Brain pericyte (primary cell): Measurements from ENCODE around the gene RGS7.
"Not testable (repeated sequence)": the region's sequence is repeated elsewhere in the genome, so short reads cannot be mapped to it uniquely, and the experiment has no call there.

Experiments
- DNase-seq: peaks from one replicate; pipeline ENCODE4 v3.0.0-alpha.2; 2012; ENCODE audit warnings: low read depth, low spot score

Gene RGS7

DNA sequence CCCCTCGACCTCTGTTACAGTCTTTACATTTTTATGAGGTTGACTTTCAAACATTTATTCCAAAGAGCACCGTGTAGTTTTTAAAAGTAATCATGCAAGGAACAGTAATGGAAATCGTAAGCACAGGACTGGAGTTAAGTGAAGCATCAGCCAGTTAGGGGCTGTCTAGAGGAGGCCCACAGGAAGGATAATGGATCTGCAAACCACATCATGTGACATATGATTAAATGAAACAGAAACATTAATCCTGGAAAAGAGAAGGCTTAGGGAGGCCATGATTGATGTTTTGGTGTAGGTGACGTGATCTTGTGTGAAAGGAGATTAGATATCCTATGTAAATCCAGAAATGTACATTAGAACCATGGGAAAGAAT lies 25.0 kb downstream of the RGS7 start:
- DNase-seq, result no peak

DNA sequence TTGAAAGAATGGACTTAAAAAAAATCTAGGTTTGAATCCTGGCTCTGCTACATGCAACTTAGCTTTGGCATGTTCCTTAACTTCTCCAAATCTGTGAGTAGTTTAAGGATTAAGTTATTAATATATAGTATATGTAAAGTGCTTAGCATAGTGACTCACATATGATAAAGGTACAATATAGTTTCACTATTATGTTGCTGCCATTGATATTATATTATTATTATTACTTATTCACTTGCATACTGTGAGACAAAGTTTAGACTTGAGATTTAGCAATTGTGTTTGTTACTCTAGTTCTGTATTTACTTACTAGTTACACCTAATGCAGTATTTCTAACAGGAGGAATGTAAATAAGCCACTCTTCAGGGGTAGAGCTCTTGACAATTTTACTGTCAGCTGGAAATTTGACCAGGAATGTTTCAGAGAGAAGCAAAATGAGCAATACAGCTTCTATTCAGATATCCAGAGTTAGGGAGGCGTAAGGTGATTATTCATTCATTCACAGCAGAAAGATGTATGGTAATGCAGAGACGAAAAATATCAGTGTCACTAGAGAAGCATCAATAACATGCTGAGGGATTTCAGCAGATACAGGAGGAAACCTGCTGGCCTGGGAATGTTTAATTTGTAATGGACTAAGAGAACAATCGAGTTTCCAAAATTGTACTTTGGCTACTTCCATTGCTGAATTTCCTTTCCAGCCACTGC lies 25.5 kb downstream of the RGS7 start:
- DNase-seq, result no peak

DNA sequence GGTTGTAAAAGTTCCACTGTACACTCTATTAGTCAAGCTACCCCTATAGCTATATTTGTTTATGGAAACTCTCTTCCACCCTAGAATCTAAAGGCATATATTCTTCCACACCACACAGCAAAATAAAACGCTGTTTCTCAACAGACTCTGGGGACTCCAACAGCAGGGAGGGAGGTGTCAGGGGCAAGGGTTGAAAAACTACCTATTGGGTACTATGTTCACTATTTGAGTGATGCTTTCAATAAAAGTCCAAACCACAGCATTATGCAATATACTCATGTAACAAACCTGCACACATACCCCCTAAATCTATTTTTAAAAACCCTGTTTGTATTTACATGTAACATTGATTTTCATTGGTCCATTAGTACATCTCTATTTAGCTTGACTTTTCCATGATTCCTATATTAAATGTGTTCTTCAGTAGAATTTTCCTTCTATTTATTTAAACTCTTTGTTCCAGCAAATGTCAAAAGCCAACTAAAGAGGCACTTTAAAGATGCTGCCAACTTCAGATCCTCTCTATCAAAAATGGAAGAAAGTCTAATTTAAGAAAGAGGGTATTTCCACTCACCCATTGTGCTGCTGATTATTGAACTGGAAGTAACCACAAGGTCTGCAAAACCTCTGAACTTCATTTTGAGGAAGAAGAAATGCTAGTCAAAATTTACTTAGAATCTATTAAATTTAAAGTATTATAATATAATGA lies 26.2 kb downstream of the RGS7 start:
- DNase-seq, result no peak

DNA sequence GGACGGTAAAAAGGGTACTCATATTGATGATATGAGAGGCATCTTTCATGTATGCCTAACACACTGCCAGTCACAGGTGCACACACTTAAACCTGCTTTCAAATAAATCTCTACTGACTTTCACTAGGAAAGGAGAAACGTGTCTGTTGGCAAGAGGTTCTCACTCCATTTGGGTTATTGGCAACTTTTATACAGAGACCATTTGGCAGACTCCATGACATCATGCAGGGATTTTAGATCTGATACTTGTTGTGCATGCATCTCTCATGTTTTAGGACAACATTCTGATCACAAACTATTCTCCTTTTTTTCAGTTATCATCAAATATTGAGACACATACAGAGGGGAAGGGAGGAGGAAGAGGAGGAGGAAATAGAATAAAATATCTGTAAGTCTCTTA lies 31.5 kb downstream of the RGS7 start:
- DNase-seq, result no peak

DNA sequence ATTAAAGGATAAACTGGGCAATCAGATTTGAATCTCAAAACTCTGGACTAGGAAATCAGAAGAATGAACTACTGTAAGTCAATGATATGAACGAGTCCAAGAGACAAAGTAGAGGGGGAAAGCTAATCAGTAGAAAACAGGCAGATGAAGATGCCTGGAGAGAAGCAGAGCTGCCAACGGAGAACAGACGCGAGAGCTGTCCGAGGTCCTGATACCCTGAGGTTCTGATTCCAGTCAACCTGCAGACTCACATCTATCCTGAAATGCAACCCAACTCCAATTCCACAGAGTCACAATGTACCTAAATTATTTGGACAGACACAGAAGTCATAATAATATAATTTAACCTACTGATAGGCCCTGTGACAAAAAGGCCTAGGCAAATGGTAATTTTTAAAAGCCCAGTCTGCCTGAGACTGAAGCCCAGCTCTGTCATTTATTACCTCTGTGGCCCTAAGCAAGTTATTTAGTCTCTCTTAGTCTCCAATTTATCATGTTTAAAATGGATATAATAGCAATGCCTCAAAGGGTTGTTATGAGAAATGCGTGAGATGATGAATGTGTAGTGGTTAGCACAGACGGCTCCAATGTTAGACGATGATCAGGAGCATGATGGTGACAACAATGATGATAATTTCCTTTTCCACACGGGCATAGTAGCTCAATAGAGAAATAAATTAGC lies 33.4 kb downstream of the RGS7 start:
- DNase-seq, result peak; percentile 18

DNA sequence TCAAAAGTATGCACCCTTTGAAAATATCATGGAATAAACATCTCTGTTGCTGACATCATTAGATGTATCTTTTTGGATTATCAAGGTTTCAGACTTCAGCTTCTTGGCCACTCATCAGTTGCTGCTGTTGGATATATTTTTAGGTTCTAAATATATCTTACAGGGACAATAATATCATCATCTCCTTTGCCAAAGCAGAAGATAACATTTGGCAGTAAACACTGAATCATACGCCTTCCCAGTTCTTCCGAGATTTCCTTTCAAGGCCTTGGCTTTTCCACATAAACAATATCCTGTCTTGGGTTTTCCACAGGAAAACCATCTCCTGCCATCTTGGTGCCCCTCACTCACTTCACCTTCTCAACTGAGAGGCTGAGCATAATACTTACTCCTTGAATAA lies 39.3 kb downstream of the RGS7 start:
- DNase-seq, result no peak

DNA sequence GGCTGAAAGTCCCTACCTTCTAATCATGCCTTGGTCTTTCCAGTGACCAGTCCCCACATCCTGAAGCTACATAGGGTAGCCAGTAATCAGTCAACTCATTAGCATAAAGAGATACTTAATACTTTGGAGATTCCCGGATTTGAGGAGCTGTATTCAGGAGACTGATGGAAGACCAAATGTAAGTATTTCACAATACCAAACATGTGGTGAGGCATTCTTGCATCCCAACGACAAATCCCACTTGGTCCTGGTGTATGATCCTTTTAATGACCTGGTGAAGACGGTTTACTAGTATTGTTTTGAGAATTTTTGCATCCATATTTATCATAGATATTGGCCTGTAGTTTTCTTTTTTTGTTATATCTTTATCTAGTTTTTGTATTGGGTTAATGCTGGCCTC lies 40.6 kb downstream of the RGS7 start:
- no peak for DNase-seq

DNA sequence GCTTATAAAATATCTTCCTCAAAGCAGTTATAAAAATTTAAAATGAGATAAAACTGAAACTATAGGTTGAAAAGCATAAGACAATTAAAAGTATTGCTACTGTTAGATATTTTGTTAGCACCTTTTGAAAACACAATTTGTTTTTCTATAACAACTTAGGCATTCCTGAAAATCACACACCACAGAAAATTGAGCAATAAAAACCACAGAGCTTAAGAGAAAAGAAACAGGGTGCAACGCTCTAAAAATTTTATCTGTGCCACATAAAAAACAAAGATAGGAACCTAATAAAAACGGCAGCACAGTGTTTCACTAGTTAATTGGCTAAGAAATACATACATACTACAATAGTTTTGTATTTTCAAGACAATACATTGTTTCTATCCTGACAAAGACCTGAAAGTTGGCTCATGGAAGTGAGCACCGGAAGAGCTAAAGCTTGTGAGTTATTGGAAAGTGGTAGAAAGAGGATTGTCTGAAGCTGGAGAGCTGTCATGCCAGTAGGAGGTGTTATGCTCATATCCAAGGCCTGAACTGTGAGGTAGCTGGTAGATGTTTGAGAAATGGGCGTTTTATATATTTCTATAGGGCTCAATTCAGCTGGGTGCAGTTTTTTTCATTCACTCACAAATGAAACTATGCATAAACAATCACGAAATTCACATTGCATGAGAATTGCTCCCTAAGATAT lies 45.8 kb downstream of the RGS7 start:
- no peak for DNase-seq

DNA sequence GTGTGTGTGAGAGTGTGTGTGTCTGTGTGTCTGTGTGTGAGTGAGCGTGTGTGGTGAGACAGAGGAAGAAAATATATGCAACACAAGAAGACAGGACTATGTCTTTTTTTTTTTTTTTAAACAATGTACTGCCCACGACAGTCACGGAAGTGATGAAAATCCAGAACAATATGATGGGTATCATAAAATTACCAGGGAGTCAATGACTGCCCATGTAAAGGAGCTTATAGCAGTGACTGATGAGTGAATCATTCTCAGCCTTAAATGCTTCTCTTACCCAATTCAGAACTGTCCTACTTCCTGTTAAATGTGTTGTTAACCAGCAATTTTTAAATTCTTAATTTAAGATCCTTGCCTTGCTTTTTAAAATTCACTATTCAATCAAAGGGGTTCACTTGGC lies 46.6 kb downstream of the RGS7 start:
- DNase-seq, result no peak

- no peak for DNase-seq
Measured at GRCh38 chr1:241309651-241310050, 47.4 kb downstream of the RGS7 start.

DNA sequence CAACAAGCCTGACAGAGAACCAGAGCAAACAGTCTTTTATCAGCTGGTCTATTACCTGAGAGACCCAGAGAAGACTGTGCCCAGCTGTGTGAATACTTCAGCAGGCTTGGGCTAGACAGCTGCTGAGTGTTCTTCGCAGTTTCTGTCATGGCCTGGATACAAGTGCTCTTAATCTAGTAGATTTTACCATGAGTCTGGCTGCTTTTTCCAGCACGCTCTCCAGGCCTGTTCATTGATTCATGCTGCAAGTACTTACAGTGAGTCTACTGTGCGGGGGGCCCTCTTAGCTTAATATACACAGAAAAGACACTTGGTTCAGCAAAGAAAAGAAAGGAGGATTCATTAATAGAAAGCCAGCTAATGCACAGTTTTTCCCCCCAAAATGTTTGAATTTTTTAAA lies 48.5 kb downstream of the RGS7 start:
- DNase-seq, result no peak

DNA sequence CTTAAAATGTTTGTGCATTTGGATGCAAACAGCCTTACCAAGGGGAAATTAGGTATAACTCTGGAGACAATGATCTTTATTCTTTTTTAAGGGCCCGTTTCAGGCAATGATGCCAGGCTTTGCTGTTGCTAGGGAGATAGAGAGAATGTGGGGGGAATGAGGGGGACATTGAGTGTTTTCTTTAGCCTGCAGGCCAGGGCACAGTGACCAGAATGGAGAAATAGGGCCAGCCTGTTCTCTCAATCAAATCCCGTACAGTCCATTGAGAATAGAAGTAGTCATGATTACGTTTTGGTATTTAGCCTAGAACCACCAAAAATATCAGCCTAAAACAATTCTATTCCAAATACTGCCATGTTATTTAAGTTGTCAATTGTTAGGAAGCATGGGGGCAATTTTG lies 49.0 kb downstream of the RGS7 start:
- DNase-seq, result no peak

- DNase-seq, result no peak
Measured at GRCh38 chr1:241306125-241306790, 50.7 kb downstream of the RGS7 start.

DNA sequence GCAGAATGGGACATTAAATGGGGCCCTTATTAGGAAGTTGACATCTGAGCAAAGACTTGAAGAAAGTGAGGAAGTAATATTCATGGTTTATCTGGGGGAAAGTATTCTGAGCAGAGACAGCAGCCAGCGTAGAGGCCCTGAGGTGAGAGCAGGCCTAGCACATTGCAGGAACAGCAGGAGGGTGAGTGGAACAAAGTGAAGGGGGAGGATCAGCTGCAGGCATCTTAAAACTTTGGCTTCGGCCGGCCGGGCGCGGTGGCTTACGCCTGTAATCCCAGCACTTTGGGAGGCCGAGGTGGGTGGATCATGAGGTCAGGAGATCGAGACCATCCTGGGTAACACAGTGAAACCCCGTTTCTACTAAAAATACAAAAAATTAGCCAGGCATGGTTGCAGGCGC lies 55.0 kb downstream of the RGS7 start:
- DNase-seq, result not testable (repeated sequence)

GRCh38 chr1:241299347-241299746 lies 57.7 kb downstream of the RGS7 start:
- DNase-seq, result no peak

GRCh38 chr1:241292973-241293372 lies 64.0 kb downstream of the RGS7 start:
- no peak for DNase-seq

DNA sequence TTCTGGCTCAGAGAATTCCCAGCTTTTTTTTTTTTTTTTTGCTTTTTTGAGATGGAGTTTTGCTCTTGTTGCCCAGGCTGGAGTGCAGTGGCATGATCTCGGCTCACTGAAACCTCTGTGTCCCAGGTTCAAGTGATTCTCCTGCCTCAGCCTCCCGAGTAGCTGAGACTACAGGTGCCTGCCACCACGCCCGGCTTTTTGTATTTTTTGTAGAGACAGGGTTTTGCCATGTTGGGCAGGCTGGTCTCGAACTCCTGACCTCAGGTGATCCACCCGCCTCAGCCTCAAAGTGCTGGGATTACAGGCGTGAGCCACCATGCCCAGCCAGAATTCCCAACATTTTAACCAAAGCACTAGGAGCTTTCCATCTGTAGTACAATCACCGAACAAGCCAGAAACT lies 65.5 kb downstream of the RGS7 start:
- DNase-seq, result not testable (repeated sequence)

DNA sequence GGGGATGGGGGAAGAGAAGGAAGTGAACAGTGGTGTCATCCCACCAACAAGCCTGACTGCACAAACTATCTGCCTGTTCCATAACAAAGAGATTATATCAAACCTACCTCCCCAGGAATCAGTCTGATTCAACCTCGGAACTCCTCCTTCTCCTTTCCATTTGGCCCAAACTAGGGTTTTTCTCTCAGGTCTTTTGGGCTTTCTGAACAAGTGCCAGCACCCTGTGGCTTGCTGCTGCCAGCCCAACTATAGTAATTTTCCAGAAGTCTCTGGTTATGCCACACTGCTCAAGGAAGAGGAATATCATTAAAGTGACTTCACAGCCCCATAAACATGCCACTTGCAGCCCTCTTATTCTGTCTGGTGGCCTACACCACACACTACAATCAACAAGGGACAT lies 70.5 kb downstream of the RGS7 start:
- DNase-seq, result no peak

GRCh38 chr1:241276391-241276790 lies 80.6 kb downstream of the RGS7 start:
- DNase-seq, result no peak

GRCh38 chr1:241275981-241276380 lies 81.0 kb downstream of the RGS7 start:
- DNase-seq, result no peak

DNA sequence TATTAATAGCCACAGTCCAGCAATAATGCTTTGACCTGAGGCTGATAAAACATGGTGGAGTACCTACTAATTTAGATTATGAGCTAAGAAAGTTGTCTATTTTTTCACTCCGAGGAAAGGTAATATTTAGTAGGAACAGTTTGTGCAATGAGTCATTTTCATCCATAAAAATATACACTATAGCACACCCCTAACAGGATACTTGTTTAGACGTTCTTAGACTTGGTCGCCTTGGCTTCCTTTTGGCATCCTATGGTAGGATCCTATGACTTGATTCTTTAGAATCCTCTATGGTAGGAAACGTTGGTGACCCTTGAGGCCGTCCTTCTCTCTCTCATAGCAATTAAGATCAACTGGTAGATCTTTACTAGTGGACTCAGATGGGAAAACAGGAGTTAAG lies 81.8 kb downstream of the RGS7 start:
- no peak for DNase-seq

DNA sequence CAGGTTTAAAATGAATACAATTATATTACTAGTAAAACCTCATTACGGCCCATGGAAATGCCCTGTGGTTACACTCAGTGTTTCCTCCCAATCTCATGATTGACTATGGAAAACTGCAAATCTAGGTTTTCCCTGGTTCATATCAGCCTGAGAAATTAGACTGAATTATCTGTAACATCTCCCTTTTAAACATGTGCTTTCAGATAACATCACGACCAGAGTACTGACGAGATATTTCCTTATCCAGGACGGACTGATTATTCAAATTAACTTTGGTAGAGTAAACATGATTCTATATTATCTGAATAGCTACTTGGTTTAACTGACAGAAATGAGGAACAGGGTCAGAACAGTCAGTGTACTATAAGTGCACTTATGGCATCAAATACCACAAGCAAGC lies 82.3 kb downstream of the RGS7 start:
- DNase-seq, result no peak
